Mucosa of stomach (tissue), 1 donor: ENCODE data around the gene RFLNA.
"Not testable (repeated sequence)": the region's sequence is repeated elsewhere in the genome, so short reads cannot be mapped to it uniquely, and the experiment has no call there.

Experiments
- H3K27me3 ChIP-seq: one replicate; pipeline ENCODE4 v1.7.0; 2013; ENCODE audit warnings: mild to moderate bottlenecking, low read length; ENCODE audit not compliant: control insufficient read depth, insufficient read depth
- H3K36me3 ChIP-seq: one replicate; pipeline ENCODE4 v1.7.0; 2013; ENCODE audit warnings: low read length; ENCODE audit not compliant: control insufficient read depth, insufficient read depth
- H3K4me1 ChIP-seq: one replicate; pipeline ENCODE4 v1.7.0; 2013; ENCODE audit warnings: mild to moderate bottlenecking, low read length; ENCODE audit not compliant: control insufficient read depth, insufficient read depth
- H3K4me3 ChIP-seq: one replicate; pipeline ENCODE4 v1.7.0; 2013; ENCODE audit warnings: low read length
- H3K9ac ChIP-seq: one replicate; pipeline ENCODE4 v1.7.0; 2013; ENCODE audit warnings: mild to moderate bottlenecking, low read length, moderate library complexity
- H3K9me3 ChIP-seq: one replicate; pipeline ENCODE4 v1.7.0; 2013; ENCODE audit warnings: mild to moderate bottlenecking, low read length, moderate library complexity; ENCODE audit not compliant: control insufficient read depth
- donor health status: Pancreatic carcinoma.

Gene RFLNA

DNA sequence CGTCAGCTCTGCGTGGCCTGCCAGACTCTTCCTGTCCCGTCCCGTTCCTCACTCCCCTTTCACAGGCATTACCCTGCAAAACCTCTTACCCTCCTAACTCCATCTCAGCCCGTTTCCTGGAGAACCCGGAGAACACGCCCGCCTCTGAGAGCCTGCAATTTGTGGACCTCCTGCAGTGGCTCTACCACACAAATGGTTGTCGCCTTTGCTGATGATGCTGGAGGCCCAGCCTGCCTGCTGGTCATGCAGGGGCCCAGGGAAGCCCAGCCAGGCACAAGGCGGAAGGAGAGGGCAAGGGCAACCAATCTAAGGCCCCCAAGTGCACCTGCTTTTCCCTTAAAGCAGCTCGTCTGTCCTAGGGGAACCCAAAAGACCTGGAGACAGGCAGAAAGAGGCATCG lies 22.5 kb downstream of the RFLNA start:
- Histone ChIP-seq H3K27me3 (no peaks in the 10 kb centered on the region), H3K36me3 (peaks cover 21% of the 10 kb centered on the region), H3K4me3 (no peak overlapping the region), H3K9me3 (no peaks in the 10 kb centered on the region), H3K9ac (no peak overlapping the region), H3K4me1 (peaks cover 44% of the 10 kb centered on the region)

DNA sequence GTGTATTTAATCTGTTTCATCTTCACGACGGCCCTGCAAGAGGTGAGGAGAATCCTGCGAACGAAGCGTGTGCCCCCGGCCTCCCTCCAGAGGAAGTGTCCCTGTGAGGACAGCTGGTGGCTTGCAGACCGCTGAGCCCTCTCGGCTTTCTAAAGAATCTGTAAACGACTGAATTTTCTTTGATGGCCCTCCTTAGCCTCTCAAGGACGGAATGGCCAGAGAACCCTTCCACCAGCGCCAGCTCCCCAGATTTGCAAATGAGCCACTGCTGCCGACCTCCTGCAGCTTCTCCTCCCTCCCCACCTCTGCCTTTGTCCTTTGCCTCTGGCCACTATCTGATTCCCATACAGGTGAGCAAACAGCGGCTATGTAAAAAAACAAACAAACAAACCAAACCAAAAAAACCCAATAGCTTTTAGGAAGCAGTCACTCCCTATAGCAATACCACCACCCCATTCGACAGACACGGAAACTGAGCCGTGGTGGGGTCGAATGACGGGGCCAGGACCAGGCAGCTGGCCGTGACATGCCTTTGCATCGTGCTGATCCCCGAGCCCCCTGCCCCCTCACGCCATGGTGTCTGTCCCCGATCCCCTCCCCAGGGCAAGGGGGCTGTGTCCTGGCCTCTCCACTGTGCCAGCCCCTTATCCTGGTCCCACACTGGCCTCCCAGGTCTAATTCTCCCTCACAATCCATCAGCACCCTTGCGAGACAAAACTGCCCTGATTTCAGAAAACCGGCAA lies 23.6 kb downstream of the RFLNA start:
- Histone ChIP-seq H3K27me3 (no peaks in the 10 kb centered on the region), H3K4me1 (peaks cover 44% of the 10 kb centered on the region), H3K4me3 (no peak overlapping the region), H3K9ac (no peak overlapping the region), H3K9me3 (peaks cover 2% of the 10 kb centered on the region), H3K36me3 (peaks cover 23% of the 10 kb centered on the region)

DNA sequence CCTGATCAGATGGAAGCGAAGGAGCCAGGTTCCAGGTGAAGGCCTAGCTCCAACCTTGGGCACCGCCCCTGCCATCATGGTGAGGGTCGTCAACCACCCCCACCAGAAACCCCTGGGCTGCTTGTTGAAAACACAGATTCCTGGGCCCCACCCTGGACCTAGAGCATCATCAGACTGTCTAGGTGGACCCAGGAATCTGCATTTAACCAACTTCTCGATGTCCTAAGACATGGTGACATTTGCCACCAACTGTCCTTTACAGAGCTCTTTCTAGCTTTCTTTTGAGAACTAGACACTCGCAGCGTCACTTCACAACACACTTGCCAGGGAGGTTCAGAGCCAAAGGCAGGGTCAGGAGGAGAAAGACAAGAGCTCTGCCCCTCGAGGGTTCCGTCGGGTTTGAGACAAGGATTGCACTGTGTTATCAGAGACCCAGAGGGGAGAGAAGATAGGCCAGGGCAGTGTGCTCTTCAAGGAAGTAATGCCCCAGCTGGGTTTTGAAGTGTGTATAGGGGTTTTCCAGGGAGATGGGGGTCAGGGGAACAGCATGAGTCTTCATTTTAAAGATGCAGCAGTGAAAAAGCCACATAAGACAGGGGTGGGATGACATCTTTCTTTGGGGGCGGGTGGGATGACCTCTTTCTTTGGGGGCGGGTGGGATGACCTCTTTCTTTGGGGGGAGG lies 24.6 kb downstream of the RFLNA start:
- Histone ChIP-seq H3K36me3 (peaks cover 24% of the 10 kb centered on the region), H3K27me3 (no peaks in the 10 kb centered on the region), H3K4me3 (no peak overlapping the region), H3K9ac (no peak overlapping the region), H3K4me1 (peaks cover 44% of the 10 kb centered on the region), H3K9me3 (peaks cover 11% of the 10 kb centered on the region)

DNA sequence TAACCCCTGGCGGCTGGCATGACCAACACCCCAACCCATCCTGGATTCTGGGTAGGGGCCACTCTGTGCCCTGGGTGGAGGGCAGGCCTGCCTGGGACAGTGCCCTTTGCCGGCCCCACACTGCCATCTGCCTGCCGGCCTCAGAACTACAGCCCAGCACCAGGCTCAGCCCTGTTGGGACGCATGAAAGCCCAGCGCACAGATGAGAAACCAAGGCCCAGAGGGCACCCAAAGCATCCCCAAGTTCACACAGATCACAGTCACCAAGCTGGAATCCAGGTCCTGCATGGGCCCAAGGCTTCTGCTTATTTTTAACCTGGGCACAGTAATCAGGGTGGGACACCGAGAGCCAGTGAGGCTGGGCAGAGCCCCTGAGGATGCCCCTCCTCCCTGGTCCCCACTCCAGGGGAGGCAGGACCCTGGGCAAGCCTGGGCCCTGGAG lies 26.2 kb downstream of the RFLNA start:
- Histone ChIP-seq H3K9ac (no peak overlapping the region), H3K27me3 (no peaks in the 10 kb centered on the region), H3K4me1 (peaks cover 34% of the 10 kb centered on the region), H3K36me3 (peaks cover 13% of the 10 kb centered on the region), H3K9me3 (peaks cover 11% of the 10 kb centered on the region), H3K4me3 (no peak overlapping the region)

DNA sequence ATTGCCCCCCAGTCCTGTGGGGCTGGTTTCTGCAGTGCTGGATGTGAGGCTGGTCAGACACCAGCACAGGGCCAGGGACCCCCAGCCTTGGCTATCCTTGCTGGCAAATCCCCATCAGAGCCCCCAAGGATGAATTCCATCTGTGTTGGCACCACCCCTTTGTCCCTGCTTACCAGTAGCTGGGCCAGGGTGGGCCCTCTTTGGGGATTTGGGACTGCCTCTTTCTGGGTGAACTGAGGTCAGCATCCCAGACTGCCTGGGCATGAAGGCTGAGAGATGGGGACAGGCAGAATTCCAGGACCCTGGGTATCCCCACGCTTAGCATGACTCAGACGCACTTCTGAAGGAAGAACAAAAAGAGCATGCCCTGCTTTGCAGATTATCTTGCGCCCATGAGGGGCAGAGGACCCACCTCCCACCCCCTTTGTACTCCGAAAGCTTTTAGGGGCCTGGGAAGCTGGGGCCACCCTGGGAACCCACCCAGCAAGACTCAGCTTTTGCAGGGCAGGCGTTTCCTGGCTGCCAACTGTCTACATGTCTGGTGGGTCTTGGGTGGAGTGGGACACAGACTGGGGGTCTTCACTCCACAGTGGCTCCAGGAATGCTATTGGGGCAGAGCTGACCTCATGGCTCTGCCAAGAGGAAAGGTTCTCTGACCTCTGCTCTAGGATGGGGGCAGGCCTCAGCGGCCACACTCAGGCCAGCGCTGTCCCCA lies 26.8 kb downstream of the RFLNA start:
- no peaks in the 10 kb centered on the region for H3K27me3 ChIP-seq
- H3K4me3 ChIP-seq = no peak overlapping the region
- H3K4me1 ChIP-seq = peaks cover 31% of the 10 kb centered on the region
- H3K9me3 ChIP-seq = peaks cover 11% of the 10 kb centered on the region
- H3K9ac ChIP-seq = no peak overlapping the region
- H3K36me3 ChIP-seq = peaks cover 12% of the 10 kb centered on the region

DNA sequence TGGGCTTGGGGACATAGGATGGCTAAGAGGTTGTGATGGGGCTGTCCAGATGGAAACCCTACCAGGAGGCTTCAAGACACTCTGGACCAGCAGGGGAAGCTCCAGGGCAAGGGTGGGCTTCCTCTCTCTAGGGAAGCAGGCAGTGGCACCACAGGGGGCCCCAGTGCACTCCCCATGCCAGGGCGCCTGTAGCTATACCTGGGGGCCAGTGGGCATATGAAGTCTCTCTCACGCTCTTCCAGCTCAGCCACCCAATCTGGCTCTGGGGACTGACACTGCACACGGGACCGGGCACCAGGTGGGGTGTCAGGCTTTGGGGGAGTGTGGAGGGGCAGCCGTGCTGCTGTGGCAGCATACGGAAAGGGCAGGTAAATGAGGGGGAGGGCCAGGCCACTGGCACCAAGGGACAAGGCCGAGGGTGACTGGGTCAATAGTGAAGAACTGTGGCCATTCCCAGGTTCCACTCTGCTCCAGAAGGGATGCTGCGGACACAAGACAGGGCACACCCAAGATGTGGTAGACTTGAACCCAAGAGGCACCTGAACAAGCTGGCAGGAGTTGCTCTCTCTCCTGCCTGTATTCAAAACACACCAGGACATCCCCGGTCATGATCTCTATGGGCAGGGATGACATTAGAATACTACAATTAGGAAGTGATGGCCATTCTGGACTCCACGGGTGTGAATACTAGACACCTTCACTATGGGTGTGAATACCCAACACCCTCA lies 27.5 kb downstream of the RFLNA start:
- Histone ChIP-seq H3K9ac (no peak overlapping the region), H3K27me3 (no peaks in the 10 kb centered on the region), H3K36me3 (peaks cover 12% of the 10 kb centered on the region), H3K4me3 (no peak overlapping the region), H3K4me1 (peaks cover 36% of the 10 kb centered on the region), H3K9me3 (peaks cover 11% of the 10 kb centered on the region)

DNA sequence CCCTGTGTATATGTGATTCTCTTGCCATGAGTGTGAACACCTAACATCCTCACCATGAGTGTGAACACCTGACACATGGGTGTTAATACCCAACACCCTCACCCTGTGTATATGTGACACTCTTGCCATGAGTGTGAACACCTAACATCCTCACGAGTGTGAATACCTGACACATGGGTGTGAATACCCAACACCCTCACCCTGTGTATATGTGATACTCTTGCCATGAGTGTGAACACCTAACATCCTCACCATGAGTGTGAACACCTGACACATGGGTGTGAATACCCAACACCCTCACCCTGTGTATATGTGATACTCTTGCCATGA lies 28.1 kb downstream of the RFLNA start:
- not testable (repeated sequence) for H3K4me3 ChIP-seq, H3K27me3 ChIP-seq, H3K9ac ChIP-seq
- H3K36me3 ChIP-seq = peaks cover 12% of the 10 kb centered on the region
- H3K9me3 ChIP-seq = peaks cover 11% of the 10 kb centered on the region
- H3K4me1 ChIP-seq = peaks cover 37% of the 10 kb centered on the region

DNA sequence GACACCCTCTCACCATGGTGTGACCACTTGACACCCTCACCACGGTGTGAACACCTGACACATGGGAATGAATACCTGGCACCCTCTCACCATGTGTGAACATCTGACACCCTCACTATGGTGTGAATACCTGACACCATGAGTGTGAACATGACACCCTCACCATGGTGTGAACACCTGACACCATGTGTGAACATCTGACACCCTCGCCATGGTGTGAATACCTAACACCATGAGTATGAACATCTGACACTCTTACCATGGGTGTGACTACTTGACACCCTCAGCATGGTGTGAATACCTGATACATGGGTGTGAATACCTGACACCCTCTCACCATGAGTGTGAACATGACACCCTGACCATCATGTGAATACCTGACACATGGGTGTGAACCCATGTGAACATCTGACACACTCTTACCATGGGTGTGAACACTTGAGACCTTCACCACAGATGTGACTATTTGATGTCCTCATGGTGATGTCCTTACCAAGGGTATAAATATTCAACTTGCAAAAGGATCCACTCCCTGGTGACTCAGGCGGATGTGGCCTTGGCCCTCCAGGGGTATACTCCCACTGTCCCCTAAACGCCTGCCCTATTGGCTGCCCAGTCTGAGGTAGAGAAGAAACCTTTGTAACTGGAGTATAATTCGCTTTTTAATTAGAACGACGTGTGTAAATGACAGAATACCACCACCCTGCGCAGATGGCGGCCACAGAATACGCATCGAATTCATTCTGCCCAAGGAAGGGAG lies 29.1 kb downstream of the RFLNA start:
- Histone ChIP-seq H3K36me3 (peaks cover 18% of the 10 kb centered on the region), H3K4me3 (no peak overlapping the region), H3K9ac (no peak overlapping the region), H3K27me3 (no peaks in the 10 kb centered on the region), H3K4me1 (peaks cover 30% of the 10 kb centered on the region), H3K9me3 (peaks cover 11% of the 10 kb centered on the region)

DNA sequence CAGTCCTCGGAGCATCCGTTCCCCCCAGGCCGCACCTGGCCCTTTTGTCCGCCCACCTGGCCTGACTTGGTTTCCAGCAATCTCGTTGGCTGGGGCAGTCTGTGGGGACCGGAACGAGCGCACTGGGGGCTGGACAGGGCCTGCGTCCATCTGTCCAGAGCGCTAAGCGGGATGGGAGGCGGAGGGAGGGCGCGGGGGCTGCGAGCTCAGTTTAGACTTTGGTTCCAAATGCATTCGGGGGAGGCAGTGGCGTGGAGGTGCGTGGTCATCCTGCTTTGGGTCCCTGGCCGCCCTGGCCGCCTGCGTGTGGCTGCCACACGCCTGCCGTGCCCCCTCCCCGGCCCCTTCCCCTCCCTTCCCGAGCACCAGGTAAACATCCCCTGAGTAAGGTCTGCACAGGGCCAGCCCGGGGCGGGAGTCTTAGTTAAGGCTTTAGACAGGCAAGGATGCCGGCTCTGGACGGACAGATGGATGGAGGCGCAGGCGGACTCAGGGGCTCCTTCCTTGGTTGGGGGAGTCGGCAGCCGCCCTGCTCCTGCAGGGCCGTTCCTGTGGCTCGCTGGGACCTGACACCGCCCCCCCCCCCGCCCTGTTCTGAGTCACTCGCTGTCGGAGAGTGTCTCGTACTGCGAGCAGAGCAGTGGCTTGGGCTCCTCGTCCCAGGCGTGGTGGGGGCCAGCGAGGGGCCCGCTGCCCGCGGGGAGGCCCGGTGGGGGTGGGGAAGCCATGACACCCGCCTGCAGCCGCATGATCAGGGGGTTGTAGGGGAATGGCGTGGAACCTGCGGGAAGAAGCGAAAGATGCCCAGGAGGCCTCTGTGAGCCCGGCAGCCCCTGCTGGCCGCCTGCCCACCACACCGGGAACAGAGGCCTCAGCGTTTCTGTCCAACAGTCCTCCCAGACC lies 30.2 kb downstream of the RFLNA start:
- no peak overlapping the region for H3K4me3 ChIP-seq
- H3K4me1 ChIP-seq = peaks cover 28% of the 10 kb centered on the region
- no peak overlapping the region for H3K9ac ChIP-seq
- H3K27me3 ChIP-seq = no peaks in the 10 kb centered on the region
- peaks cover 18% of the 10 kb centered on the region for H3K36me3 ChIP-seq
- peaks cover 11% of the 10 kb centered on the region for H3K9me3 ChIP-seq

DNA sequence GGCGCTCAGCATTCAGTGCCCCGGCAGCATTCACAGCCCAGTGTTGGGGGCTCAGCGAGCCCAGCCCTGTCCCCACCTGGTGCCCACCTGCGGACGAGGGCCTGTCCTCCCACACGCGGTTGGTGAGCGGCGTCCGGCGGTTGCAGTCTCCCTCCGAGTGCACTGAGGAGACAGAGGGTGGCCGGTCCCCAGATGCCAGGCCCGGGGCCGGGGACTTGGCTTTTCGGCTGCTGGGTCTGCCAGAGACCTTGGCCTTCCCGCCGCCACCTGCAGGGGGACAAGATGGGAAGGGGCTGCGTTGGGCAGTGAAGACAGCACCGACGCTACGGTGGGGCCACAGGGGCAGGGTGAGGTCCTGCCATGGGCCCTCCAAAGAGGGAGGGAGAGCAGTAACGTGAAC lies 31.2 kb downstream of the RFLNA start:
- no peaks in the 10 kb centered on the region for H3K27me3 ChIP-seq
- no peak overlapping the region for H3K4me3 ChIP-seq
- no peak overlapping the region for H3K9ac ChIP-seq
- peaks cover 11% of the 10 kb centered on the region for H3K9me3 ChIP-seq
- H3K36me3 ChIP-seq = peaks cover 24% of the 10 kb centered on the region
- H3K4me1 ChIP-seq = peaks cover 24% of the 10 kb centered on the region

DNA sequence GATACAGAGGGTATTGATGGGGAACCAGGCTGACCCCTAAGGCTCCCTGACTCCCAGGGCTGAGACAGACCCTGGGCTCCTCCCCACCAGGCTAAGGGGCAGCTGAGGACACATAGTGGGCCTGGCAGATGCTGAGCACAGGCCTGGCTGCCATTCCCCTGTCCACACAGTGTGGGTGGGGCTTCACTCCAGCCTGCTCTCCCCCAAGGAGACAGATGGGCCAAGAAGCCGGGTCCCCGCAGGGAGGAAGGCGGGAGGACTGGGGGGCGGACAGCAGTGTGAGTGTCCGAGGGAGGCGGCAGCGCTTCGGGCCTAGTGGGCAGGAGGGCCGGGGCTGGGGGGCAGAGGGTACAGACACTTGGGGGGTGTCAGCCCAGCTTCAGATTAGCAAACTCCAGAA lies 32.0 kb downstream of the RFLNA start:
- peaks cover 21% of the 10 kb centered on the region for H3K4me1 ChIP-seq
- H3K36me3 ChIP-seq = peaks cover 28% of the 10 kb centered on the region
- H3K9ac ChIP-seq = no peak overlapping the region

More for the DNA sequence above, 32.0 kb downstream of the RFLNA start:
- no peaks in the 10 kb centered on the region for H3K27me3 ChIP-seq
- H3K9me3 ChIP-seq = peaks cover 11% of the 10 kb centered on the region
- H3K4me3 ChIP-seq = no peak overlapping the region
